GM12878 (cell line): ENCODE data around the gene CCDC97. TPM values are rescaled to one million over a fixed set of nuclear protein-coding genes. Genes with fewer than 3 reads are reported as not detected.

Source experiments
- ATAC-seq: fragments of 200-7000 bp; cut with Tn5 transposase; 3 replicates; pipeline ENCODE4 v1.9.1; 2020; ENCODE audit warnings: mild to moderate bottlenecking, moderate library complexity
- BruUV-seq: library from RNA; stranded (reverse); fragments of 400-500 nt; replicated peaks from 2 replicates; lab custom pipeline; 2021; lab: Mats Ljungman, UMichigan
- CTCF ChIA-PET: fragments of 300-600 bp; sonication (Branson Sonifier 250); formaldehyde crosslinking; extraction: SDS; loops from one replicate; lab custom pipeline; 2021; ENCODE audit warnings: inconsistent platforms; lab: Yijun Ruan, JAX
- POLR2A ChIA-PET: fragments of 350-600 bp; formaldehyde crosslinking; extraction: SDS; loops from one replicate; lab custom pipeline; 2021; ENCODE audit warnings: inconsistent platforms; lab: Charles Lee
- RAD21 ChIA-PET: fragments of 300-600 bp; sonication (Branson Sonifier 250); formaldehyde crosslinking; loops from one replicate; lab custom pipeline; 2023; ENCODE audit warnings: antibody characterized with exemption; ENCODE audit not compliant: unreplicated experiment; lab: Charles Lee
- SMC1A ChIA-PET: fragments of 300-600 bp; sonication (Branson Sonifier 250); formaldehyde crosslinking; loops from one replicate; lab custom pipeline; 2023; ENCODE audit not compliant: unreplicated experiment, uncharacterized antibody; lab: Charles Lee
- DNase-seq: peaks from one replicate; pipeline ENCODE4 v3.0.0-alpha.2; 2011; ENCODE audit warnings: low read depth, low spot score
- FAIRE-seq: peaks from 3 replicates; lab custom pipeline; 2011; peaks lifted over from hg19 to GRCh38; lab: Jason Lieb, UNC
- H2AFZ ChIP-seq: 2 replicates; pipeline ENCODE4 v1.6.0; 2011; ENCODE audit warnings: low read depth, low read length, control low read depth; ENCODE audit not compliant: control insufficient read depth
- H3K27ac ChIP-seq: 2 replicates; pipeline ENCODE4 v1.5.1; 2011; ENCODE audit warnings: control low read depth; ENCODE audit not compliant: control insufficient read depth, insufficient read depth
- H3K27me3 ChIP-seq, 2 experiments: replicated peaks in 1 of 2; 2 replicates each; pipeline versions ENCODE4 v1.6.0 to v1.6.1; 2011; ENCODE audit warnings: low read length in 1 of 2; ENCODE audit not compliant: control insufficient read depth in 2 of 2, insufficient read depth in 2 of 2
- H3K36me3 ChIP-seq, 2 experiments: 2 replicates each; pipeline ENCODE4 v1.5.1; 2011; ENCODE audit warnings: low read length in 1 of 2; ENCODE audit not compliant: control insufficient read depth in 2 of 2, insufficient read depth in 2 of 2
- H3K4me1 ChIP-seq: 2 replicates; pipeline ENCODE4 v1.6.1; 2011; ENCODE audit warnings: mild to moderate bottlenecking, low read length, moderate library complexity, mixed read lengths; ENCODE audit not compliant: control insufficient read depth, insufficient read depth
- H3K4me2 ChIP-seq: 2 replicates; pipeline ENCODE4 v1.6.0; 2011; ENCODE audit warnings: control low read depth; ENCODE audit not compliant: control insufficient read depth, insufficient read depth
- H3K4me3 ChIP-seq: fragments of 200-600 bp; sonication (generic); 2 replicates; pipeline ENCODE4 v1.5.1; 2016
- H3K79me2 ChIP-seq: 2 replicates; pipeline ENCODE4 v1.6.0; 2011; ENCODE audit warnings: low read length; ENCODE audit not compliant: control insufficient read depth, insufficient read depth
- H3K9ac ChIP-seq: 2 replicates; pipeline ENCODE4 v1.8.0; 2011; ENCODE audit warnings: low read length, control low read depth, mixed read lengths; ENCODE audit not compliant: control insufficient read depth, insufficient read depth
- H3K9me3 ChIP-seq: replicated peaks from 3 replicates; pipeline ENCODE4 v1.5.1; 2011; ENCODE audit warnings: mild to moderate bottlenecking, low read length; ENCODE audit not compliant: control insufficient read depth, insufficient read depth
- H4K20me1 ChIP-seq: 2 replicates; pipeline ENCODE4 v1.6.0; 2011; ENCODE audit not compliant: control insufficient read depth, insufficient read depth
- BCL11A ChIP-seq: IDR thresholded peaks from 2 replicates; pipeline ENCODE4 v1.6.1; 2011; ENCODE audit warnings: low read depth, low read length
- CBFB ChIP-seq: IDR thresholded peaks from 2 replicates; pipeline ENCODE4 v1.6.1; 2016; ENCODE audit warnings: antibody characterized with exemption, low read depth
- CBX3 ChIP-seq: fragments of 200-600 bp; sonication (generic); IDR thresholded peaks from 2 replicates; pipeline ENCODE4 v1.6.1; 2016; ENCODE audit warnings: low read depth, borderline replicate concordance
- HCFC1 ChIP-seq: fragments of 150-350 bp; IDR thresholded peaks from 2 replicates; pipeline ENCODE4 v1.6.1; 2014; ENCODE audit warnings: low read length
- HDAC6 ChIP-seq: fragments of 200-600 bp; sonication (generic); IDR thresholded peaks from one replicate; pipeline ENCODE4 v1.8.0; 2017; ENCODE audit warnings: antibody characterized with exemption; ENCODE audit not compliant: unreplicated experiment
- MYB ChIP-seq: fragments of 150-350 bp; IDR thresholded peaks from 2 replicates; pipeline ENCODE4 v1.6.1; 2014; ENCODE audit warnings: mild to moderate bottlenecking, low read depth, low read length, borderline replicate concordance
- NFXL1 ChIP-seq: fragments of 450-650 bp; IDR thresholded peaks from 2 replicates; pipeline ENCODE4 v1.6.1; 2017; ENCODE audit warnings: antibody characterized with exemption, mild to moderate bottlenecking, borderline replicate concordance
- PML ChIP-seq: IDR thresholded peaks from 2 replicates; pipeline ENCODE4 v1.6.1; 2012; ENCODE audit warnings: low read length, inconsistent platforms
- POLR2A ChIP-seq: IDR thresholded peaks from 2 replicates; pipeline ENCODE4 v1.6.1; 2011; ENCODE audit warnings: low read depth, mild to moderate bottlenecking, low read length
- POLR2AphosphoS5 ChIP-seq: IDR thresholded peaks from 2 replicates; pipeline ENCODE4 v1.6.1; 2011; ENCODE audit warnings: mild to moderate bottlenecking, low read length, inconsistent platforms
- RAD21 ChIP-seq: IDR thresholded peaks from 2 replicates; pipeline ENCODE4 v1.6.1; 2011; ENCODE audit warnings: mild to moderate bottlenecking, low read depth, low read length, moderate library complexity; ENCODE audit not compliant: insufficient read depth
- RCOR1 ChIP-seq: conservative IDR thresholded peaks from 2 replicates; pipeline ENCODE4 v1.6.1; 2012; ENCODE audit warnings: low read depth, low read length, improper control_type of control experiment
- TAF1 ChIP-seq: IDR thresholded peaks from 2 replicates; pipeline ENCODE4 v1.6.1; 2011; ENCODE audit warnings: mild to moderate bottlenecking, low read depth, low read length, borderline replicate concordance
- YBX1 ChIP-seq: fragments of 450-650 bp; IDR thresholded peaks from 2 replicates; pipeline ENCODE4 v1.6.1; 2016; ENCODE audit warnings: antibody characterized with exemption
- ZBED1 ChIP-seq: IDR thresholded peaks from 2 replicates; pipeline ENCODE4 v1.6.1; 2016; ENCODE audit warnings: borderline replicate concordance
- WGBS: methylation state at CpG from one replicate; pipeline ENCODE4 v1.1.6; 2016; ENCODE audit warnings: low lambda C conversion rate; ENCODE audit not compliant: insufficient replicate concordance, insufficient coverage; ENCODE audit errors: missing lambda C conversion rate; 5-methylcytosine and 5-hydroxymethylcytosine counted together
- in situ Hi-C: fragments of 300-500 bp; cut with MboI; formaldehyde crosslinking; loops from 9 replicates; pipeline ENCODE4 v1.14.3; 2018; ENCODE audit warnings: mixed read lengths
- intact Hi-C: fragments of 100-400 bp; cut with micrococcal nuclease; formaldehyde crosslinking; loops from one replicate; pipeline ENCODE4 v1.14.2; 2022; ENCODE audit not compliant: unreplicated experiment
- polyA plus RNA-seq, 11 experiments: library from polyadenylated mRNA; depleted of rRNA in 4 of 11; unstranded in 6 of 11; stranded (reverse) in 5 of 11; fragments of >200 nt; fragmentation: Nextera tagmentation in 4 of 11; fragmentation: Illumina TruSeq in 1 of 11; extraction: Ambion mirVana in 4 of 11; extraction: Trizol in 1 of 11; gene quantifications; 1 replicate in 1 of 11; 2 replicates in 10 of 11; pipeline versions ENCODE4 v1.2.1 to v1.2.3, GENCODE V29; 2011 to 2016; ENCODE audit warnings: inconsistent platforms in 2 of 11, missing spikeins in 2 of 11, low read depth in 1 of 11
- total RNA-seq, 4 experiments: library from RNA; depleted of rRNA in 3 of 4; stranded (reverse); fragments of >200 nt in 3 of 4; fragmentation: Illumina TruSeq in 1 of 4; extraction: Trizol in 1 of 4; gene quantifications; 2 replicates each; pipeline versions ENCODE4 v1.2.1 to v1.2.3, GENCODE V29; 2013 to 2021
- TF ChIP-seq, protein P1 (sequence below): IDR thresholded peaks from 2 replicates; pipeline ENCODE4 v1.6.1; 2011; ENCODE audit warnings: low read depth, low read length, improper control_type of control experiment, borderline replicate concordance

CCDC97 gene
- total and polyA plus RNA-seq, 10 of the 15 experiments (the other 5 are each of a cell fraction or from before 2014, with no cell fraction given), result 1.8 to 34.1 (median 18.8) TPM

DNA sequence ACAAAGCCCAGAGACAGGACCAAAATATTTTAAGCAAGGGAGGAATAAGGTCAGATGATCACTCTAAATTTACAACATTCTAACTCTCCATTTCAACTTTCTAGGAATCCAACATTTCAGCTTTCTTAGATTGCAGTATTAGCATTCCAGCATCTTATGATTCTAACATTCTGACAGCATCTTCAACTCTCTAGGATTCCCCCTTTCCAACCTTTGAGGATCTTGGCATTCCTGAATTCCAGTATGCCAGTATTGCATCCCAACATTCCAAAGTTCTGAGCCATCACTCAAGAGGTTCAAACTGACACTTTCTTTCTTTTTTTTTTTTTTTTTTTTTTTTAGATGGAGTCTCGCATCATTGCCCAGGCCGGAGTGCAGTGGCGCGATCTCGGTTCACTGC, 30.0 kb downstream of the CCDC97 start:
- Histone ChIP-seq H3K9ac (no peak overlapping the region), H2AFZ (no peak overlapping the region), H3K27me3 (no peaks in the 10 kb centered on the region), H4K20me1 (no peaks in the 10 kb centered on the region), H3K27ac (no peak overlapping the region), H3K4me1 (peaks cover 7% of the 10 kb centered on the region), H3K79me2 (peaks cover 1% of the 10 kb centered on the region), H3K9me3 (no peaks in the 10 kb centered on the region), H3K36me3 (peaks cover 16 to 30% of the 10 kb centered on the region in 2 experiments; a peak in 3 of 4 replicates), H3K4me2 (no peak overlapping the region), H3K4me3 (no peak overlapping the region)
- WGBS, result 100% methylated on average over 4 of the region's 5 CpGs
- SMC1A ChIA-PET, result no interaction called here
- no peak for ATAC-seq
- POLR2A ChIA-PET, result interaction anchor here (0.7 kb wide), 1 partner anchor 565 kb away, joined by 3 read pairs; no protein-coding TSS in a partner anchor
- no peak for TF ChIP-seq CBFB
- no peak for TF ChIP-seq HCFC1
- TF ChIP-seq POLR2AphosphoS5, result no peak
- no peak for TF ChIP-seq NFXL1
- TF ChIP-seq POLR2A, result no peak
- TF ChIP-seq ZBED1, result no peak
- TF ChIP-seq MYB, result no peak
- no peak for TF ChIP-seq RAD21
- no peak for TF ChIP-seq BCL11A
- no peak for TF ChIP-seq YBX1
- TF ChIP-seq TAF1, result no peak
- no peak for TF ChIP-seq RCOR1
- TF ChIP-seq, protein P1, sequence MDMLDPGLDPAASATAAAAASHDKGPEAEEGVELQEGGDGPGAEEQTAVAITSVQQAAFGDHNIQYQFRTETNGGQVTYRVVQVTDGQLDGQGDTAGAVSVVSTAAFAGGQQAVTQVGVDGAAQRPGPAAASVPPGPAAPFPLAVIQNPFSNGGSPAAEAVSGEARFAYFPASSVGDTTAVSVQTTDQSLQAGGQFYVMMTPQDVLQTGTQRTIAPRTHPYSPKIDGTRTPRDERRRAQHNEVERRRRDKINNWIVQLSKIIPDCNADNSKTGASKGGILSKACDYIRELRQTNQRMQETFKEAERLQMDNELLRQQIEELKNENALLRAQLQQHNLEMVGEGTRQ, result no peak
- no peak for TF ChIP-seq CBX3
- TF ChIP-seq HDAC6, result no peak
- TF ChIP-seq PML, result no peak
- intact Hi-C loops, result no loop called here
- FAIRE-seq, result no peak
- in situ Hi-C loops, result no loop called here
- no peak for DNase-seq
- BruUV-seq, result TSS peak; percentile 85
- RAD21 ChIA-PET, result interaction anchor here (0.8 kb wide), 1 partner anchor 9 kb away, joined by 3 read pairs; no protein-coding TSS in a partner anchor
- CTCF ChIA-PET, result no interaction called here
